Measurements from ENCODE around the gene TMEM221.
A peak's percentile ranks its signal among the peaks of the same experiment; 100 is the strongest.

TMEM221 gene

DNA sequence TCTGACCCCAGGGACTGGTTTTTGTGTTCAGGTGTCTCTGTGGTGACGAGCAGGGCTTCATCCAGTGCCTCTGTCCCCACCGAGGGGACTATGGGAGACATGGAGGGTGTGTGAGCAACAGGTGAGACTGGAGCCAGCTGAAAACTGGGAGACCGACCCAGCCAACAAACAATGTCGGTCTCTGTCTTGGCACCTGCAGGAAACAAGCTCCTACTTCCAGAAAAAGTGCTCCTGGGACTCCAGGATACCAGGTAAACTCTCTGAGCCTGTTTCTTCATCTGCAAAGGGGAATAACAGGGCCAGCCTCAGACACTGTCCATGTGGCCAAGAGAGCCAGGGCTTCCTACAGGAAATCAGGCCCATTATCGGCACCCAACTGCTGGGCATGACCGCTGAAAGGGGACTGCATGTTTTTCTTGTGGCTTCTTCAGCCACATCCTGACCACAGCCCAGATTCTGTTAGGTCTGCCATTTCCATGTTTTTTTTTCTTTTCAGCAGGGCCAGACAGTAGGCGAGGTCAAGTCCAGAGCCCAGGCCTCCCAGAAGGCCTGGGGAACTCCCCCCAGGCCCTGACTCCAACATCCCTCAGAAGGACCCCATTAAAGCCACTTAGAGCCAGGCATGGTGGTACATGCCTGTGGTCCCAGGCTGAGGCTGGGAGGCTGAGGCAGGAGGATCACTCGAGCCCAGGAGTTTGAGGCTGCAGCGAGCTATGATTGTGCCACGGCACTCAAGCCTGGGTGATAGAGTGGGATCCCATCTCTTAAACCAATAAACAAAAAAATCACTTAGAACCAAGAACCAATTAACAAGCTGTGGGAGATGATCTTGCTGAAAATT is 42.2 kb downstream of the TMEM221 start:
- H3K27me3 ChIP-seq (ENCODE audit: control insufficient read depth in 5 of 5, insufficient read depth in 4 of 5, low read length in 5 of 5) = peaks cover 0 to 5% (median 0%) of the 10 kb centered on the region in 5 donors
- H3K36me3 ChIP-seq (ENCODE audit: control insufficient read depth in 5 of 5, insufficient read depth in 5 of 5, low read length in 5 of 5) = peaks cover 0 to 10% (median 4%) of the 10 kb centered on the region in 5 donors
- peak overlapping the region; percentile 90 for H3K27ac ChIP-seq (ENCODE audit: low read depth, low read length)
- H3K9ac ChIP-seq (ENCODE audit: low read length in 5 of 5) = peak overlapping the region; percentile 38 to 73 (median 61)
- H3K4me1 ChIP-seq (ENCODE audit: control insufficient read depth in 5 of 5, insufficient read depth in 5 of 5, low read length in 5 of 5) = peaks cover 3 to 50% (median 26%) of the 10 kb centered on the region in 5 donors
- H3K9me3 ChIP-seq (ENCODE audit: control insufficient read depth in 5 of 5, low read length in 5 of 5) = no peaks in the 10 kb centered on the region
- H3K4me3 ChIP-seq (ENCODE audit: low read depth in 1 of 5, low read length in 5 of 5) = peak overlapping the region; percentile 56 to 84 (median 82)

DNA sequence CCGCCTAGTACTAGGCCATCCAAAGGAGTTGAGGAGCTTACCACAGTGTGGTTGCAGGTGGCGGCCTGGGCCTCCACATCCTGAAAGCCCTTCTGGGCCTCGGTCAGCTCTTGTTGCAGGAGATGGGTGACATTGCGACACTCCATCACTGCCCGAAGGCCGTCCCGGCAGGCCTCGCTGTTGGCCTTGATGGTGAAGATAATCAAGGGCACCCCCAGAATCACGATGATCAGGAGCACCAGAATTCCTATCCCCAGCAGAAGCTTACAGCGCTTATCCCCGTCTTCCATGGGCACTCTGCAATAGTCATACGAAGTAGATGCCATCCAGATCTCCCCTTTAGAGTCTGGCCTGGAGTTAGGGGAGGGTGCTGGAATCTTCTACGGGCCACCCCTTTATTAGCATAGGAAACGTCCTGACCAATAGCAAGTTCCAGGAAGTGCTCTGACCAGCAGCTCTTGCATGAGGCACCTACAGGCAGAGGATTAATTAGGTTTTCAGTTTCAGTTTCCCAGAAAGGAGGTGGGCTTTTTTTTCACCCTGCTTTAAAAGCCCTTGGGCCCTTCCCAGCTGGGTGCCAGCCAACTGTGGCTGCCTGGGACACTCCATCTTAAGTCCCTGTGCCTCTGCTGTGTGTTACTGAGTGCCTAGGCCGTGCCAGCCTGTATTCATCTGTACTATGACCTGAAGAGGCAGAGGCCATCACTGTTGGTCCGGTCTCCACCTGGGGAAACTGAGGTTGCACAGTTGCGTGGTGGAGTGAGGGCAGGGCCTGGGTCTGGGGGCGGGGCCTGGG is 43.0 kb downstream of the TMEM221 start, which contains the start of gene BST2:
Gene BST2 (minus strand): TSS at position 381 of the 796 bp plus-strand sequence. CDS start 55 bp downstream, at position 326.
- peaks cover 3 to 55% (median 29%) of the 10 kb centered on the region in 5 donors for H3K4me1 ChIP-seq (ENCODE audit: control insufficient read depth in 5 of 5, insufficient read depth in 5 of 5, low read length in 5 of 5)
- peaks cover 0 to 10% (median 4%) of the 10 kb centered on the region in 5 donors for H3K36me3 ChIP-seq (ENCODE audit: control insufficient read depth in 5 of 5, insufficient read depth in 5 of 5, low read length in 5 of 5)
- peaks cover 0 to 5% (median 0%) of the 10 kb centered on the region in 5 donors for H3K27me3 ChIP-seq (ENCODE audit: control insufficient read depth in 5 of 5, insufficient read depth in 4 of 5, low read length in 5 of 5)
- H3K9me3 ChIP-seq (ENCODE audit: control insufficient read depth in 5 of 5, low read length in 5 of 5) = no peaks in the 10 kb centered on the region
- peak within 1 kb of the TSS; percentile 58 to 84 (median 82) for H3K4me3 ChIP-seq (ENCODE audit: low read depth in 1 of 5, low read length in 5 of 5)
- peak within 1 kb of the TSS; percentile 90 for H3K27ac ChIP-seq (ENCODE audit: low read depth, low read length)
- peak within 1 kb of the TSS; percentile 57 to 94 (median 79) for H3K9ac ChIP-seq (ENCODE audit: low read length in 5 of 5)

DNA sequence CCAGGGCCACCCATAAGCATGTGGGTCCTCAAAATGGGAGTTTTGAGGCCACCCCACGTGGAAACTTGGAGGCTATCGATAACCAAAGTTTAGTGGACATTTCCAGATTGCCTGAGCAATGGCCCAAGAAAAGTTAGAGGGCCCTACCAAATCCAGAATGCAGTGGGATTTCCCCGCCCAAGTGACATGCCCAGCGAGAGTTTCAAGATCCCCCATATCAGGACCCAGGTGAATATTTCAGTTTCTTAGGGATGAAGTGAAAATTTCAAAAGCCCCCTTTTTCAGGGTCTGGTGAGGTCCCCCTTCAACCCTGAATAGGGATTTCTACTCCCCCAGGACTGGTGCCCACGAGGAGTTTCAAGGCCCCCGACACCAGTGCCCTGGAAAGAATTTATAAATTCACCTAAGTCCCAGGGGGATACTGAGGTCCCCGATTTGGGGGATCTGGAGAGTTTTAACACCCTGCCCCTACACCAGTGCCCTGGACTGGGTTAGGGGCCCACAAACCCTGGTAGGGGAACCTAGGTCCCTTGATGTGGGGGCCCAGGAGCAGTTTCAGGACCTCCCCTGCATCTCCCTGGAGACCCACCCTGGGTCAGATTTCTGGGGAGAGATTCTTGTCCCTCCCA is 43.7 kb downstream of the TMEM221 start:
- H3K9ac ChIP-seq (ENCODE audit: low read length in 5 of 5) = peak overlapping the region; percentile 57 to 94 (median 79)
- no peaks in the 10 kb centered on the region for H3K9me3 ChIP-seq (ENCODE audit: control insufficient read depth in 5 of 5, low read length in 5 of 5)
- H3K4me1 ChIP-seq (ENCODE audit: control insufficient read depth in 5 of 5, insufficient read depth in 5 of 5, low read length in 5 of 5) = peaks cover 3 to 59% (median 29%) of the 10 kb centered on the region in 5 donors
- H3K27me3 ChIP-seq (ENCODE audit: control insufficient read depth in 5 of 5, insufficient read depth in 4 of 5, low read length in 5 of 5) = peaks cover 0 to 5% (median 0%) of the 10 kb centered on the region in 5 donors
- H3K27ac ChIP-seq (ENCODE audit: low read depth, low read length) = peak overlapping the region; percentile 90
- peak overlapping the region; percentile 58 to 84 (median 82) for H3K4me3 ChIP-seq (ENCODE audit: low read depth in 1 of 5, low read length in 5 of 5)
- peaks cover 0 to 10% (median 4%) of the 10 kb centered on the region in 5 donors for H3K36me3 ChIP-seq (ENCODE audit: control insufficient read depth in 5 of 5, insufficient read depth in 5 of 5, low read length in 5 of 5)

DNA sequence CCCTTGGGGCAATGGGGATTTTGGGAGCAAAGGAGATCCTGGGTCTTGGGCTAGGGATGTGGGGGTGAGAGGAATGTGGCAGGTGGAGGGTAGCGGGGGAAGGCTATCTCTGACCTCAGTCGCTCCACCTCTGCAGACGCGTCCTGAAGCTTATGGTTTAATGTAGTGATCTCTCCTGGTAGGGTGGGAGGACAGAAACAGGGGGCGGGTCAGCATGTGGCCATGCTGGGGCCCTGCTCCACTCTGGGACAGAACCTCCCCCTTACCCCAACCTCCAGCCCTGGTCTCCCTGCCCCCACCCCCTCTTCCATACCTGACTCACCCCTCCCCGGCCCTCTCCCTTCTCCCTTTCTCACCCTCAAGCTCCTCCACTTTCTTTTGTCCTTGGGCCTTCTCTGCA is 44.5 kb downstream of the TMEM221 start:
- peak overlapping the region; percentile 90 for H3K27ac ChIP-seq (ENCODE audit: low read depth, low read length)
- H3K36me3 ChIP-seq (ENCODE audit: control insufficient read depth in 5 of 5, insufficient read depth in 5 of 5, low read length in 5 of 5) = peaks cover 0 to 10% (median 4%) of the 10 kb centered on the region in 5 donors
- H3K27me3 ChIP-seq (ENCODE audit: control insufficient read depth in 5 of 5, insufficient read depth in 4 of 5, low read length in 5 of 5) = peaks cover 0 to 5% (median 0%) of the 10 kb centered on the region in 5 donors
- H3K9ac ChIP-seq (ENCODE audit: low read length in 5 of 5) = peak overlapping the region in 4 of 5 donors; percentile 64 to 82 (median 74)
- H3K4me3 ChIP-seq (ENCODE audit: low read depth in 1 of 5, low read length in 5 of 5) = peak overlapping the region in 4 of 5 donors; percentile 79 to 84 (median 83)
- no peaks in the 10 kb centered on the region for H3K9me3 ChIP-seq (ENCODE audit: control insufficient read depth in 5 of 5, low read length in 5 of 5)
- peaks cover 3 to 59% (median 29%) of the 10 kb centered on the region in 5 donors for H3K4me1 ChIP-seq (ENCODE audit: control insufficient read depth in 5 of 5, insufficient read depth in 5 of 5, low read length in 5 of 5)

DNA sequence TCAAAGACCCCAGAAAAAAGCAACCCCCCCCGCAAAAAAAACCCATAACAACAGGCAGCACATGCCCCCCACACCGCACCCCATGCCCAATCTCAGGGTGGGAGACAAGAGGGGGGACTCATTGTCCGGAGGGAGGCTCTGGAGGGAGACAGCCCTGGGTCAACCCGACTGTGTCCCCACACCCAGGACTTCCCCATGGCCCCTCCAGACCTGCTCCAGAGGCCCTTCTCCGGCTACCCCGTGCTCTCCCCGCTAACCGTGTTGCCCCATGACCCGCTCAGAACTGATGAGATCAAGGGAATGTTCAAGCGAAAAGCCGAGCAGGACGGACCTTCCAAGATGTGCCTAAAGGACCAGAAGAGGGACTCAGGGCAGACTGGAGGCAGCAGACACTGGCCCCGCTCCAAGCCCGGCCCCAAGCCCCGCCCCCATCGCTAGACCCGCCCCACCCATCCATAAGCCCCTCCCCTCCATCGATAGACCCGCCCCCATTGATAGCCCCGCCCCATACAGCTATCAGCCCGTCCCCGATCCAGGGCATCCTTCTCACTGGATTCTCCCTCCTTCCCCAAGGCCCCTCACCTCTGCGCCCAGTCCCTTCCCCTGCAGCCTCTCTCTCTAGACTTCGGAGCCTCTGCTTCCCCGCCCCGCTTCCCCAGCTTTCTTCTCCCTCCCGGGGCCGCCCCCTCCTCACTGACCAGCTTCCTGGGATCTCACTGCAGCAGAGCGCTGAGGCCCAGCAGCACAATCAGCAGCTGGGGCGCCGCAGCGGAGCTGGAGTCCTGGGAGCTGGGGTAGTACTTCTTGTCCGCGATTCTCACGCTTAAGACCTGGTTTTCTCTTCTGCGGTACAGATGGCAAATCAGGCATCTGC is 45.2 kb downstream of the TMEM221 start:
- Histone ChIP-seq H3K9me3 (ENCODE audit: control insufficient read depth in 5 of 5, low read length in 5 of 5) (no peaks in the 10 kb centered on the region), H3K9ac (ENCODE audit: low read length in 5 of 5) (peak overlapping the region in 1 of 5 donors; percentile 82), H3K4me3 (ENCODE audit: low read depth in 1 of 5, low read length in 5 of 5) (peak overlapping the region in 3 of 5 donors; percentile 79 to 84 (median 84)), H3K36me3 (ENCODE audit: control insufficient read depth in 5 of 5, insufficient read depth in 5 of 5, low read length in 5 of 5) (peaks cover 0 to 13% (median 4%) of the 10 kb centered on the region in 5 donors), H3K27me3 (ENCODE audit: control insufficient read depth in 5 of 5, insufficient read depth in 4 of 5, low read length in 5 of 5) (peaks cover 0 to 5% (median 0%) of the 10 kb centered on the region in 5 donors), H3K4me1 (ENCODE audit: control insufficient read depth in 5 of 5, insufficient read depth in 5 of 5, low read length in 5 of 5) (peaks cover 3 to 62% (median 29%) of the 10 kb centered on the region in 5 donors), H3K27ac (ENCODE audit: low read depth, low read length) (peak overlapping the region; percentile 90)

DNA sequence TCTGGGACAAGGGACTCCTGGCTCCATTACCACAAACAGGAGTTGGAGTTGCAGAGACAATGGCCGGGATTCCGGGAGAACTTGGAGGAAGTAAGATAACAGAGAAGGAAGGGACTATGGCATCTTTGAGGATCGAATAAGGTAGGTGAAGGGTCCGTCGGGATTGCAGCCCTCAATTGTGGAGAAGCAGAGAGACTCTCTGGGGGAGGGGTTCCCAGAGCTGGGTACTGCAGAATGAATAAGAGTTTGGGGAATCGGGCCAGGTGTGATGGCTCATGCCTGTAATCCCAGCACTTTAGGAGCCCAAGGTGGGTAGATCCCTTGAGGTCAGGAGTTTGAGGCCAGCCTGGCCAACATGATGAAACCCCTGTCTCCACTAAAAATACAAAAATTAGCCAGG is 46.8 kb downstream of the TMEM221 start:
- Histone ChIP-seq H3K27ac (ENCODE audit: low read depth, low read length) (no peak overlapping the region), H3K4me1 (ENCODE audit: control insufficient read depth in 5 of 5, insufficient read depth in 5 of 5, low read length in 5 of 5) (peaks cover 3 to 49% (median 20%) of the 10 kb centered on the region in 5 donors), H3K36me3 (ENCODE audit: control insufficient read depth in 5 of 5, insufficient read depth in 5 of 5, low read length in 5 of 5) (peaks cover 0 to 19% (median 4%) of the 10 kb centered on the region in 5 donors), H3K9me3 (ENCODE audit: control insufficient read depth in 5 of 5, low read length in 5 of 5) (no peaks in the 10 kb centered on the region), H3K9ac (ENCODE audit: low read length in 5 of 5) (no peak overlapping the region), H3K27me3 (ENCODE audit: control insufficient read depth in 5 of 5, insufficient read depth in 4 of 5, low read length in 5 of 5) (peaks cover 0 to 5% (median 0%) of the 10 kb centered on the region in 5 donors), H3K4me3 (ENCODE audit: low read depth in 1 of 5, low read length in 5 of 5) (no peak overlapping the region)

DNA sequence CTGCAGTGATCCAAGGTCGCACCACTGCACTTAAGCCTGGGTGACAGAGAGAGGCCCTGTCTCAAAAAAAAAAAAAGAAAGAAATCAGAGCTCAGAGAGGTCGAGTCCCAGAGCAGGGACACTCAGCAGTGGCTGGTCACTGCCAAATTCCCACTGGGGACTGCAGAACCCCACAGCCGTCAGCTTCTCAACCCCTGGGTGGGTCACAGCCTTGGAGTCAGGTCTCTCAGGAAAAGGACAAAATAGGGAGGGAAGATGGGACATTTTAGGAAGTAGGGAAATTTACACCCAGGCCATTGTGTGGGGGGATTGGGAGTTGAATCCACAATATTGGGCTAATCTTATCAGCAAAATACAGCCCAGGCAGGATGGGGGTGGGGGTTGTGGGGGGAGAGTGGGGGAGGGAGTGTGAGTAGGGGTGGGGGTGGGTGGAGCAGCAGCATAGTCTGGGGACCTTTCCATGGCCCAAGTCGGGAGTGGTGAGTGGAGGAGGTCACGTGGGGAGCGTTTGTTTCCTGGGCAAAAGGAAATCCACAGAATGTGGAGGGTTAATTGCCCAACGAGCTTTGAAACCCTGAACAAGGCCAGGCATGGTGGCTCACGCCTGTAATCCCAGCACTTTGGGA is 49.5 kb downstream of the TMEM221 start:
- Histone ChIP-seq H3K9me3 (ENCODE audit: control insufficient read depth in 5 of 5, low read length in 5 of 5) (no peaks in the 10 kb centered on the region), H3K27ac (ENCODE audit: low read depth, low read length) (no peak overlapping the region), H3K9ac (ENCODE audit: low read length in 5 of 5) (no peak overlapping the region), H3K27me3 (ENCODE audit: control insufficient read depth in 5 of 5, insufficient read depth in 4 of 5, low read length in 5 of 5) (peaks cover 0 to 5% (median 0%) of the 10 kb centered on the region in 5 donors), H3K4me1 (ENCODE audit: control insufficient read depth in 5 of 5, insufficient read depth in 5 of 5, low read length in 5 of 5) (peaks cover 0 to 35% (median 14%) of the 10 kb centered on the region in 5 donors), H3K36me3 (ENCODE audit: control insufficient read depth in 5 of 5, insufficient read depth in 5 of 5, low read length in 5 of 5) (peaks cover 0 to 19% (median 4%) of the 10 kb centered on the region in 5 donors), H3K4me3 (ENCODE audit: low read depth in 1 of 5, low read length in 5 of 5) (no peak overlapping the region)

DNA sequence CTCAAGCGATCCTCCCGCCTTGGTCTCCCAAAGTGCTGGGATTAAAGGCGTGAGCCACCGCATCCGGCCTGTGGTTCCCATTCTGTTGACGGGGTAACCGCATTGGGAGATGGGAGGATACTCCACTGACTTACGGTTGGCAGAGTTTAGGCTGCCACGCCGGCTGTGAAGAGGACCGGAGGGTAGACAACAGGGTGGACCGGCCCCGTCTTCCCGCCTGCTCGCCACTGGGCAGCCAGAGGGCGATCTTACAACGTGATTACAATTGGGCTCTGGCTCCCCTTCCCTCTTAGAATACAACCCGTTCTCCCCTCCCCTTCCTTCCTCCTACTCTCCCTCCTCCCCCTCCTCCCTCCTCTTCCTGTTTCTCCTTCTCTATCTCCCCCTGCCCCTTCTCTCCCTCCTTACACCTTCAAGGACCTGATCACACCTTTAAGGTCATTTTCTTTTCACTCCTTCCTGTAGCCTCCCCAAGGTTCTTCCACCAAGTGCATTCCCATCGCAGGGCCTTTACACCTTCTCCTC is 53.5 kb downstream of the TMEM221 start:
- H3K27me3 ChIP-seq (ENCODE audit: control insufficient read depth in 5 of 5, insufficient read depth in 4 of 5, low read length in 5 of 5) = no peaks in the 10 kb centered on the region
- H3K9ac ChIP-seq (ENCODE audit: low read length in 5 of 5) = peak overlapping the region in 1 of 5 donors; percentile 1
- H3K27ac ChIP-seq (ENCODE audit: low read depth, low read length) = no peak overlapping the region
- H3K4me1 ChIP-seq (ENCODE audit: control insufficient read depth in 5 of 5, insufficient read depth in 5 of 5, low read length in 5 of 5) = peaks cover 0 to 41% (median 28%) of the 10 kb centered on the region in 5 donors
- peaks cover 0 to 13% (median 0%) of the 10 kb centered on the region in 5 donors for H3K36me3 ChIP-seq (ENCODE audit: control insufficient read depth in 5 of 5, insufficient read depth in 5 of 5, low read length in 5 of 5)
- no peak overlapping the region for H3K4me3 ChIP-seq (ENCODE audit: low read depth in 1 of 5, low read length in 5 of 5)
- H3K9me3 ChIP-seq (ENCODE audit: control insufficient read depth in 5 of 5, low read length in 5 of 5) = no peaks in the 10 kb centered on the region

Measured in subcutaneous abdominal adipose tissue (tissue), 5 donors.